SK-N-SH (cell line): ENCODE results near the gene ATL2. TPM values are rescaled to one million over a fixed set of nuclear protein-coding genes. Genes with fewer than 3 reads are reported as not detected.

Source experiments
- CTCF ChIA-PET: fragments of 300-600, 350-600 bp; formaldehyde crosslinking; extraction: SDS; loops from one replicate; lab custom pipeline; 2021; lab: Yijun Ruan, JAX
- POLR2A ChIA-PET: fragments of 350-600 bp; sonication (Branson Sonifier 250); formaldehyde crosslinking; extraction: SDS; loops from one replicate; lab custom pipeline; 2020; ENCODE audit warnings: antibody characterized with exemption, inconsistent platforms; lab: Yijun Ruan, JAX
- DNase-seq: peaks from one replicate; pipeline ENCODE4 v3.0.0; 2012
- H2AFZ ChIP-seq: fragments of 200-600 bp; sonication (generic); 2 replicates; pipeline ENCODE4 v1.8.1; 2016; ENCODE audit warnings: antibody characterized with exemption, mild to moderate bottlenecking, low read depth
- H3F3A ChIP-seq: fragments of 200-600 bp; sonication (generic); replicated peaks from 2 replicates; pipeline ENCODE3; 2016; ENCODE audit warnings: antibody characterized with exemption, mild to moderate bottlenecking; ENCODE audit not compliant: insufficient read depth
- H3K27ac ChIP-seq, 2 experiments: fragments of 200-500 bp in 1 of 2; fragments of 200-600 bp in 1 of 2; sonication (Bioruptor generic) in 1 of 2; sonication (generic), shearing (Covaris generic) in 1 of 2; 2 replicates each; pipeline versions ENCODE4 v1.5.1 to v1.6.1; 2014 to 2016; ENCODE audit warnings: low read depth in 2 of 2, inconsistent platforms in 1 of 2, low read length in 1 of 2, mild to moderate bottlenecking in 1 of 2, mixed read lengths in 1 of 2
- H3K27me3 ChIP-seq: fragments of 200-600 bp; sonication (generic), shearing (Covaris generic); 2 replicates; pipeline ENCODE4 v1.6.1; 2016; ENCODE audit warnings: mixed run types; ENCODE audit not compliant: insufficient read depth
- H3K36me3 ChIP-seq, 2 experiments: fragments of 200-500 bp in 1 of 2; fragments of 200-600 bp in 1 of 2; sonication (Bioruptor generic) in 1 of 2; sonication (generic) in 1 of 2; replicated peaks in 1 of 2; 2 replicates each; pipeline versions ENCODE3 to v1.5.1; 2014 to 2016; ENCODE audit warnings: low read length in 1 of 2, mild to moderate bottlenecking in 1 of 2; ENCODE audit not compliant: insufficient read depth in 2 of 2, control insufficient read depth in 1 of 2
- H3K4me1 ChIP-seq, 2 experiments: fragments of 200-500 bp in 1 of 2; fragments of 200-600 bp in 1 of 2; sonication (Bioruptor generic) in 1 of 2; sonication (generic), shearing (Covaris generic) in 1 of 2; 2 replicates each; pipeline versions ENCODE4 v1.5.1 to v1.6.1; 2014 to 2016; ENCODE audit warnings: low read depth in 1 of 2, low read length in 1 of 2, mixed run types in 1 of 2; ENCODE audit not compliant: insufficient read depth in 2 of 2, control insufficient read depth in 1 of 2
- H3K4me2 ChIP-seq: fragments of 200-600 bp; sonication (generic), shearing (Covaris generic); 2 replicates; pipeline ENCODE4 v1.6.1; 2017; ENCODE audit warnings: mixed run types
- H3K4me3 ChIP-seq, 2 experiments: fragments of 200-500 bp in 1 of 2; fragments of 200-600 bp in 1 of 2; sonication (Bioruptor generic) in 1 of 2; sonication (generic), shearing (Covaris generic) in 1 of 2; 2 replicates each; pipeline versions ENCODE4 v1.5.1 to v1.8.1; 2014 to 2016; ENCODE audit warnings: low read depth in 2 of 2, inconsistent platforms in 1 of 2, low read length in 1 of 2, mild to moderate bottlenecking in 1 of 2, mixed read lengths in 1 of 2, moderate library complexity in 1 of 2
- H3K79me2 ChIP-seq: fragments of 200-600 bp; sonication (generic); 2 replicates; pipeline ENCODE4 v1.8.1; 2017; ENCODE audit warnings: mild to moderate bottlenecking; ENCODE audit not compliant: insufficient read depth
- H3K9ac ChIP-seq: fragments of 200-600 bp; sonication (generic); 2 replicates; pipeline ENCODE4 v1.6.1; 2017; ENCODE audit warnings: mixed run types
- H3K9me2 ChIP-seq: fragments of 200-600 bp; sonication (generic); 2 replicates; pipeline ENCODE4 v1.6.1; 2017; ENCODE audit warnings: mixed run types
- H3K9me3 ChIP-seq: fragments of 200-600 bp; sonication (generic); 2 replicates; pipeline ENCODE4 v1.6.1; 2017; ENCODE audit warnings: mixed run types, mild to moderate bottlenecking, moderate library complexity
- H4K20me1 ChIP-seq: fragments of 200-600 bp; sonication (generic); 2 replicates; pipeline ENCODE4 v1.6.1; 2017; ENCODE audit warnings: mild to moderate bottlenecking, mixed run types; ENCODE audit not compliant: insufficient read depth
- EP300 ChIP-seq, 2 experiments: IDR thresholded peaks; 2 replicates each; pipeline versions ENCODE4 v1.4.0 to v1.6.1; 2012; ENCODE audit warnings: borderline replicate concordance in 1 of 2, low read depth in 1 of 2, low read length in 1 of 2
- FOSL2 ChIP-seq: IDR thresholded peaks from 2 replicates; pipeline ENCODE4 v1.4.0; 2012; ENCODE audit warnings: low read depth, mild to moderate bottlenecking, moderate library complexity, borderline replicate concordance
- FOXM1 ChIP-seq: IDR thresholded peaks from 2 replicates; pipeline ENCODE4 v1.4.0; 2012; ENCODE audit warnings: low read depth, mild to moderate bottlenecking
- GABPA ChIP-seq: IDR thresholded peaks from 2 replicates; pipeline ENCODE4 v1.4.0; 2012; ENCODE audit warnings: low read depth, mild to moderate bottlenecking
- GATA2 ChIP-seq: sonication (generic); formaldehyde crosslinking; IDR thresholded peaks from 2 replicates; pipeline ENCODE4 v1.5.0; 2020; ENCODE audit warnings: mild to moderate bottlenecking, missing genetic modification reagents
- IRF3 ChIP-seq: fragments of 150-350 bp; IDR thresholded peaks from 2 replicates; pipeline ENCODE4 v1.6.1; 2016; ENCODE audit warnings: mild to moderate bottlenecking, low read depth, low read length
- MEF2A ChIP-seq: IDR thresholded peaks from 2 replicates; pipeline ENCODE4 v1.4.0; 2012; ENCODE audit warnings: low read depth, borderline replicate concordance
- NFIC ChIP-seq: IDR thresholded peaks from 2 replicates; pipeline ENCODE4 v1.4.0; 2012; ENCODE audit warnings: borderline replicate concordance
- POLR2AphosphoS5 ChIP-seq: IDR thresholded peaks from 2 replicates; pipeline ENCODE4 v1.6.1; 2012; ENCODE audit warnings: low read depth, low read length
- RAD21 ChIP-seq: IDR thresholded peaks from 2 replicates; pipeline ENCODE4 v1.6.1; 2012; ENCODE audit warnings: mild to moderate bottlenecking, low read length
- REST ChIP-seq: IDR thresholded peaks from 2 replicates; pipeline ENCODE4 v1.6.1; 2012; ENCODE audit warnings: mild to moderate bottlenecking, low read depth, low read length, moderate library complexity
- RFX5 ChIP-seq: IDR thresholded peaks from 2 replicates; pipeline ENCODE4 v1.6.1; 2012; ENCODE audit warnings: mild to moderate bottlenecking, improper control_type of control experiment, low read length
- SMC3 ChIP-seq: IDR thresholded peaks from 2 replicates; pipeline ENCODE4 v1.6.1; 2012; ENCODE audit warnings: low read depth, low read length, improper control_type of control experiment
- TAF1 ChIP-seq: IDR thresholded peaks from 2 replicates; pipeline ENCODE4 v1.6.1; 2012; ENCODE audit warnings: low read depth, mild to moderate bottlenecking, low read length, moderate library complexity, borderline replicate concordance
- TCF12 ChIP-seq: IDR thresholded peaks from 2 replicates; pipeline ENCODE4 v1.4.0; 2012
- USF2 ChIP-seq: fragments of 150-350 bp; IDR thresholded peaks from 2 replicates; pipeline ENCODE4 v1.6.1; 2017; ENCODE audit warnings: antibody characterized with exemption, low read length, low read depth, borderline replicate concordance
- YY1 ChIP-seq: IDR thresholded peaks from 2 replicates; pipeline ENCODE4 v1.4.0; 2012; ENCODE audit warnings: low read depth, mild to moderate bottlenecking
- ZBTB33 ChIP-seq: IDR thresholded peaks from 2 replicates; pipeline ENCODE4 v1.4.0; 2012; ENCODE audit warnings: low read depth, borderline replicate concordance
- WGBS: methylation state at CpG from one replicate; pipeline ENCODE4 v1.1.6; 2017; ENCODE audit warnings: low lambda C conversion rate; 5-methylcytosine and 5-hydroxymethylcytosine counted together
- polyA plus RNA-seq, 3 experiments: library from polyadenylated mRNA; depleted of rRNA; stranded (reverse); fragments of >200 nt; gene quantifications; 2 replicates each; pipeline ENCODE4 v1.2.3, GENCODE V29; 2012

Gene ATL2
- polyA plus RNA-seq, 1 of the 3 experiments (the other 2 are of a cell fraction) = 55.8 TPM

- TF ChIP-seq REST = no peak
- TF ChIP-seq FOXM1 = no peak
These were observed 107.7 kb downstream of the ATL2 start (continued) for GRCh38 chr2:38269421-38269820.

- ChIA-PET POLR2A (no interaction called here), CTCF (interaction anchor here (0.8 to 4.7 kb wide), 7 partner anchors 17 to 873 kb away, joined by 3 to 27 read pairs (median 3); partner anchors contain the start of gene CYP1B1)
- DNase-seq = no peak
- Histone ChIP-seq H3K9me2 (no peaks in the 10 kb centered on the region), H2AFZ (no peak overlapping the region)
- TF ChIP-seq RFX5 (no peak), POLR2AphosphoS5 (no peak), MEF2A (no peak), FOSL2 (no peak), TAF1 (no peak), FOXM1 (no peak), EP300 (IDR thresholded peaks at IDR 0.05; ENCODE audit: borderline replicate concordance in 1 of 2, low read depth in 1 of 2, low read length in 1 of 2) (no peak), SMC3 (no peak), USF2 (no peak), GATA2 (CRISPR knock-in tag) (no peak), GABPA (no peak), RAD21 (no peak), YY1 (no peak), ZBTB33 (no peak), NFIC (no peak), IRF3 (no peak), TCF12 (no peak)
- TF ChIP-seq, all 33 proteins: peak for 0
- no peaks in the 10 kb centered on the region for H3K9me3 ChIP-seq
- H3K36me3 ChIP-seq = no peaks in the 10 kb centered on the region
- H3K27me3 ChIP-seq = no peaks in the 10 kb centered on the region
- peaks cover 0 to 2% of the 10 kb centered on the region in 2 experiments; a peak in 1 of 4 replicates for H3K4me1 ChIP-seq
- H3K4me2 ChIP-seq = no peak overlapping the region
- no peak overlapping the region for H3K27ac ChIP-seq
- no peak overlapping the region for H3K9ac ChIP-seq
- no peaks in the 10 kb centered on the region for H4K20me1 ChIP-seq
- no peak overlapping the region for H3K4me3 ChIP-seq
- H3F3A ChIP-seq = no peaks in the 10 kb centered on the region
- H3K79me2 ChIP-seq = no peaks in the 10 kb centered on the region
- WGBS = 86% methylated on average over 3 of the region's 3 CpGs
These were observed 108.3 kb downstream of the ATL2 start for GRCh38 chr2:38268691-38269327.
